GM12892 (cell line): ENCODE data around the gene TIMM17B.

Source experiments
- POLR2A ChIP-seq: IDR thresholded peaks from 2 replicates; pipeline ENCODE4 v1.6.1; 2011; ENCODE audit warnings: low read depth, low read length, control low read depth
- POLR2AphosphoS5 ChIP-seq: IDR thresholded peaks from 2 replicates; pipeline ENCODE4 v1.6.1; 2011; ENCODE audit warnings: low read depth, low read length, control low read depth
- TAF1 ChIP-seq: IDR thresholded peaks from 2 replicates; pipeline ENCODE4 v1.6.1; 2011; ENCODE audit warnings: low read depth, mild to moderate bottlenecking, control low read depth, low read length, borderline replicate concordance

DNA sequence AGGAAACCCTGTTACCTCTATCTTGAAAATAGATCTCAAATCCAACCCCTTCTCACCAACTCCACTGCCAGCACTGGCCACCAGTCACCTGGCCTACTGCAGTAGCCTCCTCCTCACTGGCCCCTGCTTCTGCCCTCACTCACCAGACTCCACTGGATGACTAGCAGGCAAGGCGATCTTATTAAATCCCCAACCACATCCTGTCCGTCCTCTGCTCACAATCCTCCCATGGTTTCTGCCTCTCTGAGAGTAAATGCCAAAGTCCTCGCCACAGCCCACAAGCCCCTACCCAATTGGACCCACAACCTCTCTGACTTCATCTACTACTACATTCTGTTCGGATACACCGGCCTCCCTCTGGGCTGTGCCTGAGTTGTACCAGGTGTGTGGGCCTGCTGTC, 26.7 kb upstream of the TIMM17B start:
- TF ChIP-seq POLR2AphosphoS5 (no peak), POLR2A (no peak), TAF1 (no peak)
